Measurements from ENCODE around the gene CCDC93.

The CCDC93 gene

DNA sequence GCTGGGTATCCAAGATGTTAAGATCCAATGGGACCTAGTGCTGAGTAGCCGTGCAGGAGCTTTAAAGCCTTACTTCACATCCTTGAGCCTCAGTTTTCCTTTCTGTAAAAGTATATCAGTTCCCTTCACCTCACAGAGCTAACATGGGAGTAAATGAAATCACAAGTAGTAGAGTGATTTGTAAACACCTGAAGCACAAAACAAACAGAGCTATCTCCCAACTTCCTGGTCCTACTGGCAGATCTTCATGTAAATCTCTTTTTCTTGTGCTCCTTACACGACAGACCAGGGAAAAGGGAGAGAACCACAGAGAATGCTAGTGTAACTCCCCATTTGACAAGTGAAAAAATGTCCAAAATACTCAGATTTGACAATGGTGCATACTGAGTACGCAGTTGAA is 17.3 kb downstream of the CCDC93 start:
- Histone ChIP-seq H2BK12ac (ENCODE audit: low read length in 2 of 2) (no peak overlapping the region), H2AK5ac (ENCODE audit: low read length, severe bottlenecking) (no peak overlapping the region), H3K79me1 (replicated peaks; ENCODE audit: low read length, poor library complexity, severe bottlenecking) (peaks cover 36% of the 10 kb centered on the region), H3K9ac (ENCODE audit: low read length) (no peak overlapping the region), H3K4ac (ENCODE audit: low read depth in 1 of 2, low read length in 2 of 2) (no peak overlapping the region), H3K27ac (ENCODE audit: low read length, poor library complexity, severe bottlenecking) (no peak overlapping the region), H3K23ac (ENCODE audit: low read length in 2 of 2) (no peak overlapping the region), H3K18ac (ENCODE audit: low read depth in 1 of 2, low read length in 2 of 2) (no peak overlapping the region), H4K8ac (ENCODE audit: low read length) (no peak overlapping the region), H3K36me3 (ENCODE audit: control insufficient read depth in 1 of 2, insufficient read depth in 2 of 2, low read depth in 1 of 2, low read length in 2 of 2) (peaks cover 24 to 99% of the 10 kb centered on the region in 2 experiments), H2BK120ac (ENCODE audit: low read depth, low read length) (no peak overlapping the region), H3K4me1 (ENCODE audit: control insufficient read depth, insufficient read depth, low read depth, low read length) (no peaks in the 10 kb centered on the region), H2BK5ac (ENCODE audit: low read depth, low read length, poor library complexity, severe bottlenecking) (no peak overlapping the region), H3K27me3 (ENCODE audit: control insufficient read depth in 1 of 2, insufficient read depth in 1 of 2, low read length in 2 of 2) (no peaks in the 10 kb centered on the region), H3K9me3 (ENCODE audit: control insufficient read depth, low read length) (no peaks in the 10 kb centered on the region), H3K14ac (ENCODE audit: low read length in 2 of 2) (no peak overlapping the region), H3K4me2 (ENCODE audit: low read length, poor library complexity, severe bottlenecking) (no peak overlapping the region), H2AFZ (ENCODE audit: low read depth, low read length) (no peak overlapping the region), H3K4me3 (ENCODE audit: insufficient read depth in 1 of 2, low read depth in 1 of 2, low read length in 2 of 2) (no peak overlapping the region), H2BK15ac (ENCODE audit: low read depth, poor library complexity, severe bottlenecking) (no peak overlapping the region), H4K91ac (ENCODE audit: low read length) (no peak overlapping the region)
- WGBS, result 82% methylated on average over 3 of the region's 3 CpGs
- DNase-seq, result no peak

DNA sequence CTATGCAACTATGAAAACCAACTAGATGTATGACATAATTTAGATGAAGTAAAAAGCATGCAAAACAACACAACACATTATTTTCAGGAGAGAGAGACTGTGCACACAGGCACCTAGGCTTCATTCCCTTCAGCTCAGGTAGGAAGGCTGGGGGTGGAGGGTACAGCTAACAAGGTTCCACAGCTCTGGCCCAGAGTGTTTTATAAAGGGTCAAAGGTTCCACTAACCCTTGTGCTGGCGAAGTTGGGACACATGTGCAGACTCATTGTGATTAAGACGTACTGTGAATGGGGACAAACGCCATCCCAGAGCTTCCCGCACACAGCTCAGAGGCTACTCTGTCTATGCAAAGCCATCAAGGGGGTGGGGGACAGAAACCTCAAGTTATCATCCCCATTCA is 19.1 kb downstream of the CCDC93 start:
- no peak overlapping the region for H2AFZ ChIP-seq (ENCODE audit: low read depth, low read length)
- H3K18ac ChIP-seq (ENCODE audit: low read depth in 1 of 2, low read length in 2 of 2), result no peak overlapping the region
- H3K23ac ChIP-seq (ENCODE audit: low read length in 2 of 2), result no peak overlapping the region
- no peak overlapping the region for H2BK120ac ChIP-seq (ENCODE audit: low read depth, low read length)
- no peaks in the 10 kb centered on the region for H3K27me3 ChIP-seq (ENCODE audit: control insufficient read depth in 1 of 2, insufficient read depth in 1 of 2, low read length in 2 of 2)
- no peak overlapping the region for H3K9ac ChIP-seq (ENCODE audit: low read length)
- H2BK15ac ChIP-seq (ENCODE audit: low read depth, poor library complexity, severe bottlenecking), result no peak overlapping the region
- H2AK5ac ChIP-seq (ENCODE audit: low read length, severe bottlenecking), result no peak overlapping the region
- H3K4me1 ChIP-seq (ENCODE audit: control insufficient read depth, insufficient read depth, low read depth, low read length), result no peaks in the 10 kb centered on the region
- no peak overlapping the region for H3K4me2 ChIP-seq (ENCODE audit: low read length, poor library complexity, severe bottlenecking)
- WGBS, result 79% methylated on average over 4 of the region's 4 CpGs
- no peak overlapping the region for H3K14ac ChIP-seq (ENCODE audit: low read length in 2 of 2)
- H2BK12ac ChIP-seq (ENCODE audit: low read length in 2 of 2), result no peak overlapping the region
- no peak overlapping the region for H3K4ac ChIP-seq (ENCODE audit: low read depth in 1 of 2, low read length in 2 of 2)
- H2BK5ac ChIP-seq (ENCODE audit: low read depth, low read length, poor library complexity, severe bottlenecking), result no peak overlapping the region
- no peaks in the 10 kb centered on the region for H3K9me3 ChIP-seq (ENCODE audit: control insufficient read depth, low read length)
- no peak overlapping the region for H4K91ac ChIP-seq (ENCODE audit: low read length)
- H4K8ac ChIP-seq (ENCODE audit: low read length), result no peak overlapping the region
- peaks cover 20 to 98% of the 10 kb centered on the region in 2 experiments for H3K36me3 ChIP-seq (ENCODE audit: control insufficient read depth in 1 of 2, insufficient read depth in 2 of 2, low read depth in 1 of 2, low read length in 2 of 2)
- DNase-seq, result no peak
- H3K4me3 ChIP-seq (ENCODE audit: insufficient read depth in 1 of 2, low read depth in 1 of 2, low read length in 2 of 2), result no peak overlapping the region
- no peak overlapping the region for H3K27ac ChIP-seq (ENCODE audit: low read length, poor library complexity, severe bottlenecking)
- peaks cover 33% of the 10 kb centered on the region for H3K79me1 ChIP-seq (replicated peaks; ENCODE audit: low read length, poor library complexity, severe bottlenecking)

DNA sequence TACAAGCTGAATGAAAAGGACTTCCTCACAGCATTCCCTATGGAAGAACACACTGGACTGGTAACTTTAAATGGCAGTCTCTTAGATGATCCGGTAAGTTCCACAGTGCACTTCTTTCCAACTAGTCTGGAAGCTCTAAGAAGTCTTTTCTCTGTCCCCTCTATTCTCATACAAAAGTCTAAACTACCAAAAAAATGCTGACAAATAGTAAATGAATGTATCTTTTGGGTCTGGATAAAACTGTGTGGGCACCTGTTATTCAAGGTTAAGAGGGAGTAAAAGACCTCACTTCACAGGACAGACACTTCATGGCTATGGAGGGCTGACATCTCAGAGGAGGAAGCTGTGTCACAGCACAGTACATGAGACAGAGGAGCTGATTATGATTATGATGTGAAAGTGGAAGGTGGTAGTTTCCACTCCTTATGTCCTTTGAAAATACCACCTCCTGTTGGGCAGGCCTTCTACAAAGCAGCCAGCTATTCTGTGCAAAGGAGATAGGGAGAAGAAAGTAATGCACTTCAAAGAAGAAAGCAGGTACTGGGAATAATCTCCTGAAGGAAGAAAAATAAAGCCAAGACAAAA is 23.9 kb downstream of the CCDC93 start:
- Histone ChIP-seq H3K79me1 (replicated peaks; ENCODE audit: low read length, poor library complexity, severe bottlenecking) (peaks cover 28% of the 10 kb centered on the region), H3K4me2 (ENCODE audit: low read length, poor library complexity, severe bottlenecking) (no peak overlapping the region), H2BK15ac (ENCODE audit: low read depth, poor library complexity, severe bottlenecking) (no peak overlapping the region), H4K8ac (ENCODE audit: low read length) (no peak overlapping the region), H3K27me3 (ENCODE audit: control insufficient read depth in 1 of 2, insufficient read depth in 1 of 2, low read length in 2 of 2) (no peaks in the 10 kb centered on the region), H3K23ac (ENCODE audit: low read length in 2 of 2) (no peak overlapping the region), H3K4ac (ENCODE audit: low read depth in 1 of 2, low read length in 2 of 2) (no peak overlapping the region), H2AFZ (ENCODE audit: low read depth, low read length) (no peak overlapping the region), H4K91ac (ENCODE audit: low read length) (no peak overlapping the region), H3K27ac (ENCODE audit: low read length, poor library complexity, severe bottlenecking) (no peak overlapping the region), H3K9ac (ENCODE audit: low read length) (no peak overlapping the region), H3K36me3 (ENCODE audit: control insufficient read depth in 1 of 2, insufficient read depth in 2 of 2, low read depth in 1 of 2, low read length in 2 of 2) (peaks cover 17 to 94% of the 10 kb centered on the region in 2 experiments), H2BK5ac (ENCODE audit: low read depth, low read length, poor library complexity, severe bottlenecking) (no peak overlapping the region), H3K14ac (ENCODE audit: low read length in 2 of 2) (no peak overlapping the region), H2BK120ac (ENCODE audit: low read depth, low read length) (no peak overlapping the region), H2BK12ac (ENCODE audit: low read length in 2 of 2) (no peak overlapping the region), H2AK5ac (ENCODE audit: low read length, severe bottlenecking) (no peak overlapping the region), H3K4me1 (ENCODE audit: control insufficient read depth, insufficient read depth, low read depth, low read length) (no peaks in the 10 kb centered on the region), H3K9me3 (ENCODE audit: control insufficient read depth, low read length) (no peaks in the 10 kb centered on the region), H3K18ac (ENCODE audit: low read depth in 1 of 2, low read length in 2 of 2) (no peak overlapping the region), H3K4me3 (ENCODE audit: insufficient read depth in 1 of 2, low read depth in 1 of 2, low read length in 2 of 2) (no peak overlapping the region)
- WGBS, result 100% methylated on average over 1 of the region's 1 CpG
- no peak for DNase-seq

DNA sequence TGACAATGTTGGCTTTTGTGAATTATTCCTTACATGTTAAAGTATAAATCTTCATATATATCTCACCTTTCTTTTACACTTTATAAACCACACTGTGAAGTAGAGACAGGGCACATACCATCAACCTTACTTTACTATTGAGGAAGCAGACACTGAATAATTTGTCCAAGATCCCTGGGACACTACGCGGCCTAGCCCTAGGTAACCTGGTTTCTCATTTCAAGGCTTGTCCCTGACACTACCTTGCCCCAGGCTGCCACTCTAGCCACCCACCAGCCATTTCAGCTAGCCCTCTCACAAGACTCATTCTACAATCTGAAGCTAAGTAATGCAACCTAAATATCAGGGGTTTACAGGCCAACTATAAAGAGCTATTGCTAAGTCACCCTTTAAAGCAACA is 26.7 kb downstream of the CCDC93 start:
- Histone ChIP-seq H3K79me1 (replicated peaks; ENCODE audit: low read length, poor library complexity, severe bottlenecking) (peaks cover 30% of the 10 kb centered on the region), H3K4ac (ENCODE audit: low read depth in 1 of 2, low read length in 2 of 2) (no peak overlapping the region), H2BK15ac (ENCODE audit: low read depth, poor library complexity, severe bottlenecking) (no peak overlapping the region), H3K14ac (ENCODE audit: low read length in 2 of 2) (no peak overlapping the region), H3K27ac (ENCODE audit: low read length, poor library complexity, severe bottlenecking) (no peak overlapping the region), H4K91ac (ENCODE audit: low read length) (no peak overlapping the region), H3K36me3 (ENCODE audit: control insufficient read depth in 1 of 2, insufficient read depth in 2 of 2, low read depth in 1 of 2, low read length in 2 of 2) (peaks cover 10 to 89% of the 10 kb centered on the region in 2 experiments), H3K9ac (ENCODE audit: low read length) (no peak overlapping the region), H3K4me2 (ENCODE audit: low read length, poor library complexity, severe bottlenecking) (no peak overlapping the region), H4K8ac (ENCODE audit: low read length) (no peak overlapping the region), H2AK5ac (ENCODE audit: low read length, severe bottlenecking) (no peak overlapping the region), H3K9me3 (ENCODE audit: control insufficient read depth, low read length) (no peaks in the 10 kb centered on the region), H2BK5ac (ENCODE audit: low read depth, low read length, poor library complexity, severe bottlenecking) (no peak overlapping the region), H2AFZ (ENCODE audit: low read depth, low read length) (no peak overlapping the region), H3K4me1 (ENCODE audit: control insufficient read depth, insufficient read depth, low read depth, low read length) (peaks cover 3% of the 10 kb centered on the region), H3K27me3 (ENCODE audit: control insufficient read depth in 1 of 2, insufficient read depth in 1 of 2, low read length in 2 of 2) (no peaks in the 10 kb centered on the region), H2BK120ac (ENCODE audit: low read depth, low read length) (no peak overlapping the region), H3K18ac (ENCODE audit: low read depth in 1 of 2, low read length in 2 of 2) (no peak overlapping the region), H3K4me3 (ENCODE audit: insufficient read depth in 1 of 2, low read depth in 1 of 2, low read length in 2 of 2) (no peak overlapping the region), H3K23ac (ENCODE audit: low read length in 2 of 2) (no peak overlapping the region), H2BK12ac (ENCODE audit: low read length in 2 of 2) (no peak overlapping the region)
- no peak for DNase-seq
- over 99% methylated on average over 2 of the region's 2 CpGs for WGBS

All from mesenchymal stem cell (in vitro differentiated cells and primary cell).